ENCODE results near the gene ZDHHC3.

ZDHHC3 gene

GRCh38 chr3:44930911-44931310, 45.1 kb downstream of the ZDHHC3 start:
- TF ChIP-seq CTCF (IDR thresholded peaks at IDR 0.05; ENCODE audit: insufficient read depth, low read depth, low read length, missing control alignments) = no peak
- H3K4me3 ChIP-seq (ENCODE audit: low read depth, low read length) = no peak overlapping the region
- no peak for DNase-seq (ENCODE audit: low read depth)

- no peak overlapping the region for H3K4me3 ChIP-seq (ENCODE audit: low read depth, low read length)
- no peak for TF ChIP-seq CTCF (IDR thresholded peaks at IDR 0.05; ENCODE audit: insufficient read depth, low read depth, low read length, missing control alignments)
- DNase-seq (ENCODE audit: low read depth) = no peak
Observed at GRCh38 chr3:44929782-44930181, 46.2 kb downstream of the ZDHHC3 start.

- H3K4me3 ChIP-seq (ENCODE audit: low read depth, low read length) = no peak overlapping the region
- TF ChIP-seq CTCF (IDR thresholded peaks at IDR 0.05; ENCODE audit: insufficient read depth, low read depth, low read length, missing control alignments) = no peak
- DNase-seq (ENCODE audit: low read depth) = no peak
Observed at GRCh38 chr3:44927371-44927770, 48.6 kb downstream of the ZDHHC3 start.

GRCh38 chr3:44926921-44927320, 49.1 kb downstream of the ZDHHC3 start:
- H3K4me3 ChIP-seq (ENCODE audit: low read depth, low read length) = no peak overlapping the region
- no peak for TF ChIP-seq CTCF (IDR thresholded peaks at IDR 0.05; ENCODE audit: insufficient read depth, low read depth, low read length, missing control alignments)
- DNase-seq (ENCODE audit: low read depth) = no peak

GRCh38 chr3:44926172-44926571, 49.8 kb downstream of the ZDHHC3 start:
- no peak for TF ChIP-seq CTCF (IDR thresholded peaks at IDR 0.05; ENCODE audit: insufficient read depth, low read depth, low read length, missing control alignments)
- DNase-seq (ENCODE audit: low read depth) = no peak
- H3K4me3 ChIP-seq (ENCODE audit: low read depth, low read length) = no peak overlapping the region

- no peak for DNase-seq (ENCODE audit: low read depth)
- H3K4me3 ChIP-seq (ENCODE audit: low read depth, low read length) = no peak overlapping the region
- no peak for TF ChIP-seq CTCF (IDR thresholded peaks at IDR 0.05; ENCODE audit: insufficient read depth, low read depth, low read length, missing control alignments)
Observed at GRCh38 chr3:44924457-44925084, 51.4 kb downstream of the ZDHHC3 start.

All from GM12865 (cell line).